Endothelial cell (in vitro differentiated cells): ENCODE data around the gene COL5A2. TPM values are rescaled to one million over a fixed set of nuclear protein-coding genes. Genes with fewer than 3 reads are reported as not detected.

Source experiments
- DNase-seq: peaks from one replicate; pipeline ENCODE4 v3.0.0; 2021; ENCODE audit warnings: low spot score
- H3K27ac Mint-ChIP-seq: one replicate; pipeline ENCODE4 v1.8.0; 2021; ENCODE audit warnings: mixed read lengths, inconsistent platforms; ENCODE audit not compliant: unreplicated experiment
- H3K27me3 Mint-ChIP-seq: one replicate; pipeline ENCODE4 v1.8.0; 2021; ENCODE audit warnings: mild to moderate bottlenecking, moderate library complexity, mixed read lengths, inconsistent platforms; ENCODE audit not compliant: unreplicated experiment
- H3K36me3 Mint-ChIP-seq: one replicate; pipeline ENCODE4 v1.8.0; 2021; ENCODE audit warnings: mild to moderate bottlenecking, low read depth, mixed read lengths, inconsistent platforms; ENCODE audit not compliant: unreplicated experiment
- H3K4me1 Mint-ChIP-seq: one replicate; pipeline ENCODE4 v1.8.0; 2021; ENCODE audit warnings: mild to moderate bottlenecking, mixed read lengths, inconsistent platforms; ENCODE audit not compliant: unreplicated experiment
- H3K4me3 Mint-ChIP-seq: one replicate; pipeline ENCODE4 v1.8.0; 2021; ENCODE audit warnings: mild to moderate bottlenecking, mixed read lengths, inconsistent platforms; ENCODE audit not compliant: unreplicated experiment
- H3K9me3 Mint-ChIP-seq: one replicate; pipeline ENCODE4 v1.8.0; 2021; ENCODE audit warnings: mixed read lengths, inconsistent platforms; ENCODE audit not compliant: unreplicated experiment
- CTCF ChIP-seq: fragments of 200-600 bp; sonication (generic); IDR thresholded peaks from one replicate; pipeline ENCODE4 v1.5.0; 2021; ENCODE audit warnings: antibody characterized with exemption; ENCODE audit not compliant: unreplicated experiment
- total RNA-seq: library from RNA; stranded (reverse); fragmentation: NEBNext Ultra II Directional; extraction: Animal tissue kit (Norgen Biotek cat#: 25700); gene quantifications from one replicate; pipeline ENCODE4 v1.2.1, GENCODE V29; 2021; ENCODE audit not compliant: unreplicated experiment

COL5A2 gene
- total RNA-seq, 1 donor from 2014 or later, result 243 TPM

GRCh38 chr2:189024901-189025618 is 154.5 kb downstream of the COL5A2 start:
- Mint-ChIP-seq H3K27ac (no peak overlapping the region), H3K36me3 (no peaks in the 10 kb centered on the region), H3K4me1 (no peaks in the 10 kb centered on the region), H3K27me3 (peaks cover 1% of the 10 kb centered on the region), H3K9me3 (no peaks in the 10 kb centered on the region), H3K4me3 (no peak overlapping the region)
- TF ChIP-seq CTCF, result peak; percentile 63
- DNase-seq, result no peak

- Mint-ChIP-seq H3K36me3 (no peaks in the 10 kb centered on the region), H3K27me3 (peaks cover 4% of the 10 kb centered on the region), H3K4me1 (no peaks in the 10 kb centered on the region), H3K27ac (no peak overlapping the region), H3K9me3 (no peaks in the 10 kb centered on the region), H3K4me3 (no peak overlapping the region)
- TF ChIP-seq CTCF, result no peak
- DNase-seq, result no peak
Observed at GRCh38 chr2:189022492-189022891, 157.1 kb downstream of the COL5A2 start.

- Mint-ChIP-seq H3K36me3 (no peaks in the 10 kb centered on the region), H3K27me3 (peaks cover 4% of the 10 kb centered on the region), H3K27ac (no peak overlapping the region), H3K4me3 (no peak overlapping the region), H3K9me3 (no peaks in the 10 kb centered on the region), H3K4me1 (no peaks in the 10 kb centered on the region)
- no peak for DNase-seq
- TF ChIP-seq CTCF, result no peak
Observed at GRCh38 chr2:189022053-189022481, 157.5 kb downstream of the COL5A2 start.

- no peaks in the 10 kb centered on the region for H3K9me3 Mint-ChIP-seq
- no peak overlapping the region for H3K4me3 Mint-ChIP-seq
- no peak for TF ChIP-seq CTCF
- no peaks in the 10 kb centered on the region for H3K4me1 Mint-ChIP-seq
- H3K27me3 Mint-ChIP-seq, result peaks cover 2% of the 10 kb centered on the region
- no peak for DNase-seq
- H3K27ac Mint-ChIP-seq, result no peak overlapping the region
- H3K36me3 Mint-ChIP-seq, result no peaks in the 10 kb centered on the region
Observed at GRCh38 chr2:189020179-189020578, 159.4 kb downstream of the COL5A2 start.

- no peak overlapping the region for H3K27ac Mint-ChIP-seq
- no peak for TF ChIP-seq CTCF
- H3K9me3 Mint-ChIP-seq, result no peaks in the 10 kb centered on the region
- no peaks in the 10 kb centered on the region for H3K4me1 Mint-ChIP-seq
- no peak overlapping the region for H3K4me3 Mint-ChIP-seq
- peaks cover 2% of the 10 kb centered on the region for H3K27me3 Mint-ChIP-seq
- DNase-seq, result no peak
- H3K36me3 Mint-ChIP-seq, result no peaks in the 10 kb centered on the region
Observed at GRCh38 chr2:189018631-189019030, 160.9 kb downstream of the COL5A2 start.
